GM10266 (cell line): ENCODE results near the gene TEX22.

ENCODE experiments used
- DNase-seq: peaks from one replicate; pipeline ENCODE4 v3.0.0; 2012; ENCODE audit errors: extremely low spot score
- CTCF ChIP-seq: IDR thresholded peaks from 2 replicates; pipeline ENCODE4 v1.5.1; 2012; ENCODE audit warnings: mild to moderate bottlenecking, low read depth; ENCODE audit not compliant: control insufficient read depth, insufficient read depth; ENCODE audit errors: missing control alignments

TEX22 gene

GRCh38 chr14:105353136-105353535, 45.2 kb upstream of the TEX22 start:
- TF ChIP-seq CTCF = no peak
- no peak for DNase-seq

GRCh38 chr14:105354541-105354940, 43.8 kb upstream of the TEX22 start:
- no peak for TF ChIP-seq CTCF
- no peak for DNase-seq

GRCh38 chr14:105355049-105355575, 43.2 kb upstream of the TEX22 start:
- DNase-seq = no peak
- TF ChIP-seq CTCF = no peak

GRCh38 chr14:105355850-105356604, 42.3 kb upstream of the TEX22 start:
- no peak for DNase-seq
- no peak for TF ChIP-seq CTCF

- TF ChIP-seq CTCF = no peak
- no peak for DNase-seq
Observed at GRCh38 chr14:105356927-105357326, 41.4 kb upstream of the TEX22 start.

- no peak for DNase-seq
- TF ChIP-seq CTCF = no peak
Observed at GRCh38 chr14:105357626-105358025, 40.7 kb upstream of the TEX22 start.

- DNase-seq = no peak
Observed at GRCh38 chr14:105358140-105358846, 40.0 kb upstream of the TEX22 start.

More at GRCh38 chr14:105358140-105358846, 40.0 kb upstream of the TEX22 start:
- no peak for TF ChIP-seq CTCF
